HEK293T (cell line): ENCODE measurements around the gene LANCL1.
"Not testable (repeated sequence)": the region's sequence is repeated elsewhere in the genome, so short reads cannot be mapped to it uniquely, and the experiment has no call there.

ENCODE experiments used
- ARNT ChIP-seq: fragments of 450-650 bp; IDR thresholded peaks from 2 replicates; pipeline ENCODE4 v1.6.1; 2017; ENCODE audit warnings: mild to moderate bottlenecking
- BHLHE40 ChIP-seq: fragments of 450-650 bp; IDR thresholded peaks from 2 replicates; pipeline ENCODE4 v1.6.1; 2016; ENCODE audit warnings: mild to moderate bottlenecking, moderate library complexity, borderline replicate concordance
- CTBP1 ChIP-seq: fragments of 450-650 bp; IDR thresholded peaks from 2 replicates; pipeline ENCODE4 v1.6.1; 2016; ENCODE audit warnings: borderline replicate concordance
- ELF4 ChIP-seq: fragments of 450-650 bp; IDR thresholded peaks from 2 replicates; pipeline ENCODE4 v1.6.1; 2017; ENCODE audit warnings: antibody characterized with exemption
- FOXA1 ChIP-seq: fragments of 450-650 bp; IDR thresholded peaks from 2 replicates; pipeline ENCODE4 v1.6.1; 2016; ENCODE audit warnings: mild to moderate bottlenecking
- FOXK2 ChIP-seq: fragments of 450-650 bp; IDR thresholded peaks from 2 replicates; pipeline ENCODE4 v1.6.1; 2016; ENCODE audit warnings: mild to moderate bottlenecking
- FOXM1 ChIP-seq: fragments of 450-650 bp; IDR thresholded peaks from 2 replicates; pipeline ENCODE4 v1.6.1; 2017; ENCODE audit warnings: mild to moderate bottlenecking, borderline replicate concordance
- L3MBTL2 ChIP-seq: fragments of 450-650 bp; conservative IDR thresholded peaks from 2 replicates; pipeline ENCODE4 v1.6.1; 2016; ENCODE audit warnings: mild to moderate bottlenecking
- NFRKB ChIP-seq: fragments of 450-650 bp; IDR thresholded peaks from 2 replicates; pipeline ENCODE4 v1.6.1; 2016; ENCODE audit warnings: mild to moderate bottlenecking, moderate library complexity
- SP1 ChIP-seq: fragments of 450-650 bp; IDR thresholded peaks from 2 replicates; pipeline ENCODE4 v1.6.1; 2017
- TARDBP ChIP-seq: fragments of 450-650 bp; IDR thresholded peaks from 2 replicates; pipeline ENCODE4 v1.6.1; 2016

GRCh38 chr2:210450942-210451341, 25.6 kb downstream of the LANCL1 start:
- not testable (repeated sequence) for TF ChIP-seq TARDBP, SP1, ARNT, L3MBTL2, FOXA1, BHLHE40, ELF4, FOXK2, FOXM1, NFRKB, CTBP1
